WTC11 (cell line): ENCODE data around the gene SMARCC2. TPM values are rescaled to one million over a fixed set of nuclear protein-coding genes. Genes with fewer than 3 reads are reported as not detected.

Source experiments
- ATF2 ChIP-seq: sonication (generic); formaldehyde crosslinking; IDR thresholded peaks from 2 replicates; pipeline ENCODE4 v1.8.1; 2022; ENCODE audit warnings: low read depth, missing genetic modification reagents, borderline replicate concordance
- CREB1 ChIP-seq: sonication (generic); formaldehyde crosslinking; IDR thresholded peaks from 2 replicates; pipeline ENCODE4 v1.8.0; 2023; ENCODE audit warnings: mild to moderate bottlenecking, missing genetic modification reagents
- CREM ChIP-seq: sonication (generic); formaldehyde crosslinking; IDR thresholded peaks from 2 replicates; pipeline ENCODE4 v1.8.1; 2022; ENCODE audit warnings: mild to moderate bottlenecking, missing genetic modification reagents, moderate library complexity
- CTCF ChIP-seq: fragments of 200-600 bp; IDR thresholded peaks from 2 replicates; pipeline ENCODE4 v1.8.0; 2022; ENCODE audit warnings: antibody characterized with exemption
- FOXP1 ChIP-seq: sonication (generic); formaldehyde crosslinking; IDR thresholded peaks from 2 replicates; pipeline ENCODE4 v1.8.0; 2022; ENCODE audit warnings: missing genetic modification reagents, mild to moderate bottlenecking, moderate library complexity, borderline replicate concordance
- JUN ChIP-seq: sonication (generic); formaldehyde crosslinking; IDR thresholded peaks from 2 replicates; pipeline ENCODE4 v1.8.0; 2023; ENCODE audit warnings: mild to moderate bottlenecking, missing genetic modification reagents
- MXD4 ChIP-seq: fragments of 250-450 bp; sonication (Bioruptor Pico); IDR thresholded peaks from 2 replicates; pipeline ENCODE4 v1.8.0; 2021; ENCODE audit warnings: mild to moderate bottlenecking, moderate library complexity, borderline replicate concordance
- NFE2L1 ChIP-seq: sonication (generic); formaldehyde crosslinking; IDR thresholded peaks from 2 replicates; pipeline ENCODE4 v1.8.1; 2023; ENCODE audit warnings: missing genetic modification reagents
- NFYB ChIP-seq: sonication (generic); formaldehyde crosslinking; conservative IDR thresholded peaks from 2 replicates; pipeline ENCODE4 v1.8.0; 2022; ENCODE audit warnings: low read depth, missing genetic modification reagents
- OVOL2 ChIP-seq: fragments of 250-450 bp; sonication (Bioruptor Pico); IDR thresholded peaks from 2 replicates; pipeline ENCODE4 v1.9.0; 2021; ENCODE audit warnings: mild to moderate bottlenecking, borderline replicate concordance
- PREB ChIP-seq: sonication (generic); formaldehyde crosslinking; IDR thresholded peaks from 2 replicates; pipeline ENCODE4 v1.8.1; 2022; ENCODE audit warnings: mild to moderate bottlenecking, missing genetic modification reagents, moderate library complexity, borderline replicate concordance
- STAT6 ChIP-seq: sonication (generic); formaldehyde crosslinking; conservative IDR thresholded peaks from 2 replicates; pipeline ENCODE4 v1.8.1; 2023; ENCODE audit warnings: mild to moderate bottlenecking, low read depth, missing genetic modification reagents, moderate library complexity
- ZNF263 ChIP-seq: sonication (generic); formaldehyde crosslinking; IDR thresholded peaks from 2 replicates; pipeline ENCODE4 v1.8.1; 2022; ENCODE audit warnings: low read depth, mild to moderate bottlenecking, moderate library complexity, missing genetic modification reagents
- ZNF423 ChIP-seq: fragments of 250-450 bp; sonication (Bioruptor Pico); IDR thresholded peaks from 2 replicates; pipeline ENCODE4 v2.1.2; 2022; ENCODE audit warnings: mild to moderate bottlenecking, moderate library complexity
- total RNA-seq: library from RNA; stranded (reverse); gene quantifications from 3 replicates; pipeline ENCODE4 v1.2.3, GENCODE V29; 2021
- TF ChIP-seq, protein P1 (sequence below): sonication (generic); formaldehyde crosslinking; IDR thresholded peaks from 2 replicates; pipeline ENCODE4 v1.8.0; 2023; ENCODE audit warnings: missing genetic modification reagents, mild to moderate bottlenecking, borderline replicate concordance
- TF ChIP-seq, protein P2 (sequence below): fragments of 250-450 bp; sonication (Bioruptor Pico); conservative IDR thresholded peaks from 2 replicates; pipeline ENCODE4 v1.9.0; 2021; ENCODE audit warnings: mild to moderate bottlenecking
- TF ChIP-seq, protein P3 (sequence below): sonication (generic); formaldehyde crosslinking; IDR thresholded peaks from 2 replicates; pipeline ENCODE4 v1.8.1; 2023; ENCODE audit warnings: mild to moderate bottlenecking, missing genetic modification reagents
- TF ChIP-seq, protein P4 (sequence below): sonication (generic); formaldehyde crosslinking; conservative IDR thresholded peaks from 2 replicates; pipeline ENCODE4 v1.8.1; 2022; ENCODE audit warnings: mild to moderate bottlenecking, missing genetic modification reagents
- TF ChIP-seq, protein P5 (sequence below): sonication (generic); formaldehyde crosslinking; IDR thresholded peaks from 2 replicates; pipeline ENCODE4 v1.8.0; 2023; ENCODE audit warnings: missing genetic modification reagents
- TF ChIP-seq, protein P6 (sequence below): sonication (generic); formaldehyde crosslinking; IDR thresholded peaks from 2 replicates; pipeline ENCODE4 v1.8.0; 2022; ENCODE audit warnings: mild to moderate bottlenecking, missing genetic modification reagents

The SMARCC2 gene
- total RNA-seq, 1 experiment from 2014 or later = 76.8 TPM

GRCh38 chr12:56116267-56117081 is 72.8 kb downstream of the SMARCC2 start, which contains the start of gene RPL41 (continued):
- TF ChIP-seq, protein P1, sequence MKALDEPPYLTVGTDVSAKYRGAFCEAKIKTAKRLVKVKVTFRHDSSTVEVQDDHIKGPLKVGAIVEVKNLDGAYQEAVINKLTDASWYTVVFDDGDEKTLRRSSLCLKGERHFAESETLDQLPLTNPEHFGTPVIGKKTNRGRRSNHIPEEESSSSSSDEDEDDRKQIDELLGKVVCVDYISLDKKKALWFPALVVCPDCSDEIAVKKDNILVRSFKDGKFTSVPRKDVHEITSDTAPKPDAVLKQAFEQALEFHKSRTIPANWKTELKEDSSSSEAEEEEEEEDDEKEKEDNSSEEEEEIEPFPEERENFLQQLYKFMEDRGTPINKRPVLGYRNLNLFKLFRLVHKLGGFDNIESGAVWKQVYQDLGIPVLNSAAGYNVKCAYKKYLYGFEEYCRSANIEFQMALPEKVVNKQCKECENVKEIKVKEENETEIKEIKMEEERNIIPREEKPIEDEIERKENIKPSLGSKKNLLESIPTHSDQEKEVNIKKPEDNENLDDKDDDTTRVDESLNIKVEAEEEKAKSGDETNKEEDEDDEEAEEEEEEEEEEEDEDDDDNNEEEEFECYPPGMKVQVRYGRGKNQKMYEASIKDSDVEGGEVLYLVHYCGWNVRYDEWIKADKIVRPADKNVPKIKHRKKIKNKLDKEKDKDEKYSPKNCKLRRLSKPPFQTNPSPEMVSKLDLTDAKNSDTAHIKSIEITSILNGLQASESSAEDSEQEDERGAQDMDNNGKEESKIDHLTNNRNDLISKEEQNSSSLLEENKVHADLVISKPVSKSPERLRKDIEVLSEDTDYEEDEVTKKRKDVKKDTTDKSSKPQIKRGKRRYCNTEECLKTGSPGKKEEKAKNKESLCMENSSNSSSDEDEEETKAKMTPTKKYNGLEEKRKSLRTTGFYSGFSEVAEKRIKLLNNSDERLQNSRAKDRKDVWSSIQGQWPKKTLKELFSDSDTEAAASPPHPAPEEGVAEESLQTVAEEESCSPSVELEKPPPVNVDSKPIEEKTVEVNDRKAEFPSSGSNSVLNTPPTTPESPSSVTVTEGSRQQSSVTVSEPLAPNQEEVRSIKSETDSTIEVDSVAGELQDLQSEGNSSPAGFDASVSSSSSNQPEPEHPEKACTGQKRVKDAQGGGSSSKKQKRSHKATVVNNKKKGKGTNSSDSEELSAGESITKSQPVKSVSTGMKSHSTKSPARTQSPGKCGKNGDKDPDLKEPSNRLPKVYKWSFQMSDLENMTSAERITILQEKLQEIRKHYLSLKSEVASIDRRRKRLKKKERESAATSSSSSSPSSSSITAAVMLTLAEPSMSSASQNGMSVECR = no peak; the same call in 1 of the 2 replicates
- TF ChIP-seq ZNF263 (CRISPR knock-in tag) = no peak
- TF ChIP-seq NFE2L1 (CRISPR knock-in tag) = no peak
- peak; percentile 94 for TF ChIP-seq CREM (CRISPR knock-in tag)
- no peak for TF ChIP-seq NFYB
- TF ChIP-seq, protein P2, sequence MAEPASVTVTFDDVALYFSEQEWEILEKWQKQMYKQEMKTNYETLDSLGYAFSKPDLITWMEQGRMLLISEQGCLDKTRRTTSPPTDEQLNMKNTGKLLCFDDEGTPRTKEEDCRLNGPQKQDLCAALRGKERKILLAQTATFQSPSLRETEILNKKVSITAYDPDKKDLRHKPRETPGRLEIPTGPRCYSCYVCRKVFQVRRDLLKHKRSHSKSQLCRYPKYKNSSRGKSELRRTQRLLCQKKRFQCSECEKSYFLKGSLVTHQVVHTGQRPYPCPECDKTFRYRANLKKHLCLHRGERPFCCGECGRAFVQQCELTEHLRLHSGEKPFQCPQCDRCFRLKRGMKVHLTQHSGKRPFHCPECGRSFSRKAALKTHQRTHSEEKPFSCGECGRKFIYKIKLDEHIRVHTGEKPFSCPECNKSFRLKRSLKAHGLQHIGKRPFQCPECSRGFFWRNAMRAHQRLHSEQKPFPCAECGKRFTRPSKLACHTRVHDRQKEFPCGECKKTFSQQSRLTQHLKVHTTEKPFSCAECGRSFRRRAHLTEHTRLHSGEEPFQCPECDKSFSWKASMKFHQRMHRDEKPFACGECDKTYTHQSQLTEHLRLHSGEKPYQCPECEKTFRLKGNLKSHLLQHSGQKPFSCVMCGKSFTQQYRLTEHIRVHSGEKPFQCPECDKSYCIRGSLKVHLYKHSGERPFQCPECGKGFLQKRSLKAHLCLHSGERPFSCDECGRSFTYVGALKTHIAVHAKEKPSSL (CRISPR knock-in tag) = peak; percentile 90; the same call in 1 of the 2 replicates
- peak; percentile 66; the same call in 1 of the 2 replicates for TF ChIP-seq JUN
- no peak; the same call in 1 of the 2 replicates for TF ChIP-seq PREB (CRISPR knock-in tag)
- no peak for TF ChIP-seq MXD4 (CRISPR knock-in tag)
- TF ChIP-seq ZNF423 (CRISPR knock-in tag) = no peak
- no peak for TF ChIP-seq STAT6 (CRISPR knock-in tag)
- TF ChIP-seq OVOL2 (CRISPR knock-in tag) = no peak
- TF ChIP-seq, protein P3, sequence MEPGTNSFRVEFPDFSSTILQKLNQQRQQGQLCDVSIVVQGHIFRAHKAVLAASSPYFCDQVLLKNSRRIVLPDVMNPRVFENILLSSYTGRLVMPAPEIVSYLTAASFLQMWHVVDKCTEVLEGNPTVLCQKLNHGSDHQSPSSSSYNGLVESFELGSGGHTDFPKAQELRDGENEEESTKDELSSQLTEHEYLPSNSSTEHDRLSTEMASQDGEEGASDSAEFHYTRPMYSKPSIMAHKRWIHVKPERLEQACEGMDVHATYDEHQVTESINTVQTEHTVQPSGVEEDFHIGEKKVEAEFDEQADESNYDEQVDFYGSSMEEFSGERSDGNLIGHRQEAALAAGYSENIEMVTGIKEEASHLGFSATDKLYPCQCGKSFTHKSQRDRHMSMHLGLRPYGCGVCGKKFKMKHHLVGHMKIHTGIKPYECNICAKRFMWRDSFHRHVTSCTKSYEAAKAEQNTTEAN = no peak
- TF ChIP-seq FOXP1 (CRISPR knock-in tag) = 0 out of 2 replicates have a peak, but pooled peaks have one; percentile 31
- TF ChIP-seq, protein P4, sequence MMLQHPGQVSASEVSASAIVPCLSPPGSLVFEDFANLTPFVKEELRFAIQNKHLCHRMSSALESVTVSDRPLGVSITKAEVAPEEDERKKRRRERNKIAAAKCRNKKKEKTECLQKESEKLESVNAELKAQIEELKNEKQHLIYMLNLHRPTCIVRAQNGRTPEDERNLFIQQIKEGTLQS = no peak
- TF ChIP-seq CTCF = no peak
- TF ChIP-seq, protein P5, sequence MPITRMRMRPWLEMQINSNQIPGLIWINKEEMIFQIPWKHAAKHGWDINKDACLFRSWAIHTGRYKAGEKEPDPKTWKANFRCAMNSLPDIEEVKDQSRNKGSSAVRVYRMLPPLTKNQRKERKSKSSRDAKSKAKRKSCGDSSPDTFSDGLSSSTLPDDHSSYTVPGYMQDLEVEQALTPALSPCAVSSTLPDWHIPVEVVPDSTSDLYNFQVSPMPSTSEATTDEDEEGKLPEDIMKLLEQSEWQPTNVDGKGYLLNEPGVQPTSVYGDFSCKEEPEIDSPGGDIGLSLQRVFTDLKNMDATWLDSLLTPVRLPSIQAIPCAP (CRISPR knock-in tag) = no peak
- peak; percentile 25; the same call in 1 of the 2 replicates for TF ChIP-seq CREB1 (CRISPR knock-in tag)
- TF ChIP-seq, protein P6, sequence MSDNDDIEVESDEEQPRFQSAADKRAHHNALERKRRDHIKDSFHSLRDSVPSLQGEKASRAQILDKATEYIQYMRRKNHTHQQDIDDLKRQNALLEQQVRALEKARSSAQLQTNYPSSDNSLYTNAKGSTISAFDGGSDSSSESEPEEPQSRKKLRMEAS (CRISPR knock-in tag) = peak; percentile 87
- TF ChIP-seq ATF2 = no peak
